ENCODE data around the gene TMEM181. TPM values are rescaled to one million over a fixed set of nuclear protein-coding genes. Genes with fewer than 3 reads are reported as not detected.
A peak's percentile ranks its signal among the peaks of the same experiment; 100 is the strongest.

TMEM181 gene
- total and polyA plus RNA-seq, 2 of the 13 experiments (the other 11 are each of a cell fraction or from before 2014, with no cell fraction given) = 59.1 to 108 TPM

- TF ChIP-seq, protein P1, sequence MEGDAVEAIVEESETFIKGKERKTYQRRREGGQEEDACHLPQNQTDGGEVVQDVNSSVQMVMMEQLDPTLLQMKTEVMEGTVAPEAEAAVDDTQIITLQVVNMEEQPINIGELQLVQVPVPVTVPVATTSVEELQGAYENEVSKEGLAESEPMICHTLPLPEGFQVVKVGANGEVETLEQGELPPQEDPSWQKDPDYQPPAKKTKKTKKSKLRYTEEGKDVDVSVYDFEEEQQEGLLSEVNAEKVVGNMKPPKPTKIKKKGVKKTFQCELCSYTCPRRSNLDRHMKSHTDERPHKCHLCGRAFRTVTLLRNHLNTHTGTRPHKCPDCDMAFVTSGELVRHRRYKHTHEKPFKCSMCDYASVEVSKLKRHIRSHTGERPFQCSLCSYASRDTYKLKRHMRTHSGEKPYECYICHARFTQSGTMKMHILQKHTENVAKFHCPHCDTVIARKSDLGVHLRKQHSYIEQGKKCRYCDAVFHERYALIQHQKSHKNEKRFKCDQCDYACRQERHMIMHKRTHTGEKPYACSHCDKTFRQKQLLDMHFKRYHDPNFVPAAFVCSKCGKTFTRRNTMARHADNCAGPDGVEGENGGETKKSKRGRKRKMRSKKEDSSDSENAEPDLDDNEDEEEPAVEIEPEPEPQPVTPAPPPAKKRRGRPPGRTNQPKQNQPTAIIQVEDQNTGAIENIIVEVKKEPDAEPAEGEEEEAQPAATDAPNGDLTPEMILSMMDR (CRISPR knock-in tag; IDR thresholded peaks at IDR 0.05) = 0 out of 2 replicates have a peak, but pooled peaks have one; percentile 14
- TF ChIP-seq FOXO1 (CRISPR knock-in tag; IDR thresholded peaks at IDR 0.05) = peak; percentile 88
- TF ChIP-seq, protein P2, sequence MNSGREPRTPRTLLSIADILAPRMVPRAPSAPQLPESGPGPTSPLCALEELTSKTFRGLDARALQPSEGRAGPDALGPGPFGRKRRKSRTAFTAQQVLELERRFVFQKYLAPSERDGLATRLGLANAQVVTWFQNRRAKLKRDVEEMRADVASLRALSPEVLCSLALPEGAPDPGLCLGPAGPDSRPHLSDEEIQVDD (CRISPR knock-in tag; IDR thresholded peaks at IDR 0.05; ENCODE audit: borderline replicate concordance) = no peak
- TF ChIP-seq TOE1 (CRISPR knock-in tag; IDR thresholded peaks at IDR 0.05) = peak; percentile 69; the same call in 1 of the 2 replicates
- no peak for TF ChIP-seq HINFP (CRISPR knock-in tag; IDR thresholded peaks at IDR 0.05; ENCODE audit: low read depth)
- peak; percentile 80 for TF ChIP-seq NR2F6 (IDR thresholded peaks at IDR 0.05)
- peak; percentile 81 for TF ChIP-seq NR2F6 (CRISPR knock-in tag; IDR thresholded peaks at IDR 0.05)
- TF ChIP-seq ZNF337 (CRISPR knock-in tag; IDR thresholded peaks at IDR 0.05; ENCODE audit: borderline replicate concordance, low read depth) = no peak
- TF ChIP-seq NR2F2 (IDR thresholded peaks at IDR 0.05; ENCODE audit: borderline replicate concordance, low read depth) = peak; percentile 69; the same call in 1 of the 2 replicates
- TF ChIP-seq GRHL1 (CRISPR knock-in tag; conservative IDR thresholded peaks at IDR 0.05) = no peak
- no peak for TF ChIP-seq ZNF720 (CRISPR knock-in tag; IDR thresholded peaks at IDR 0.05)
- peak; percentile 19; the same call in 1 of the 2 replicates for TF ChIP-seq ZNF281 (CRISPR knock-in tag; IDR thresholded peaks at IDR 0.05; ENCODE audit: borderline replicate concordance)
- TF ChIP-seq CREB1 (IDR thresholded peaks at IDR 0.05) = no peak
- peak; percentile 73 for TF ChIP-seq CREB1 (CRISPR knock-in tag; IDR thresholded peaks at IDR 0.05)
- 0 out of 2 replicates have a peak, but pooled peaks have one; percentile 15 for TF ChIP-seq GABPB1 (CRISPR knock-in tag; IDR thresholded peaks at IDR 0.05)
- peak; percentile 67; the same call in 1 of the 2 replicates for TF ChIP-seq ZNF878 (CRISPR knock-in tag; IDR thresholded peaks at IDR 0.05)
- TF ChIP-seq CC2D1A (CRISPR knock-in tag; IDR thresholded peaks at IDR 0.05) = no peak
Measured at GRCh38 chr6:158554611-158555361, 5.1 kb upstream of the TMEM181 start (continued).

Measured in HepG2 (cell line).